Suprapubic skin (tissue), 3 donors: ENCODE measurements around the gene FBXO42.

ENCODE experiments used
- POLR2A ChIP-seq, 2 donors: fragments of 450-650 bp; IDR thresholded peaks; one replicate each; pipeline ENCODE4 v1.6.1; 2017; ENCODE audit warnings: antibody characterized with exemption in 2 of 2, mild to moderate bottlenecking in 2 of 2, moderate library complexity in 2 of 2
- TF ChIP-seq, protein P1 (sequence below), 2 donors: fragments of 200-600 bp in 1 of 2; fragments of 450-650 bp in 1 of 2; sonication (generic) in 1 of 2; IDR thresholded peaks; one replicate each; pipeline ENCODE4 v1.5.1; 2016 to 2019; ENCODE audit warnings: antibody characterized with exemption in 2 of 2, mild to moderate bottlenecking in 1 of 2, moderate library complexity in 1 of 2

GRCh38 chr1:16349847-16350406, 2.4 kb downstream of the FBXO42 start:
- TF ChIP-seq, protein P1, sequence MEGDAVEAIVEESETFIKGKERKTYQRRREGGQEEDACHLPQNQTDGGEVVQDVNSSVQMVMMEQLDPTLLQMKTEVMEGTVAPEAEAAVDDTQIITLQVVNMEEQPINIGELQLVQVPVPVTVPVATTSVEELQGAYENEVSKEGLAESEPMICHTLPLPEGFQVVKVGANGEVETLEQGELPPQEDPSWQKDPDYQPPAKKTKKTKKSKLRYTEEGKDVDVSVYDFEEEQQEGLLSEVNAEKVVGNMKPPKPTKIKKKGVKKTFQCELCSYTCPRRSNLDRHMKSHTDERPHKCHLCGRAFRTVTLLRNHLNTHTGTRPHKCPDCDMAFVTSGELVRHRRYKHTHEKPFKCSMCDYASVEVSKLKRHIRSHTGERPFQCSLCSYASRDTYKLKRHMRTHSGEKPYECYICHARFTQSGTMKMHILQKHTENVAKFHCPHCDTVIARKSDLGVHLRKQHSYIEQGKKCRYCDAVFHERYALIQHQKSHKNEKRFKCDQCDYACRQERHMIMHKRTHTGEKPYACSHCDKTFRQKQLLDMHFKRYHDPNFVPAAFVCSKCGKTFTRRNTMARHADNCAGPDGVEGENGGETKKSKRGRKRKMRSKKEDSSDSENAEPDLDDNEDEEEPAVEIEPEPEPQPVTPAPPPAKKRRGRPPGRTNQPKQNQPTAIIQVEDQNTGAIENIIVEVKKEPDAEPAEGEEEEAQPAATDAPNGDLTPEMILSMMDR (IDR thresholded peaks at IDR 0.05): no peak
- TF ChIP-seq POLR2A (IDR thresholded peaks at IDR 0.05): no peak
